Left kidney (tissue), 8 donors: ENCODE results near the gene ACP7. TPM values are rescaled to one million over a fixed set of nuclear protein-coding genes. Genes with fewer than 3 reads are reported as not detected.
"Not testable (repeated sequence)": the region's sequence is repeated elsewhere in the genome, so short reads cannot be mapped to it uniquely, and the experiment has no call there.

Experiments used
- DNase-seq: peaks from one replicate; pipeline ENCODE4 v3.0.0-alpha.2; 2013
- long read RNA-seq, 8 donors: transcript quantifications; one replicate each; lab custom pipeline, GENCODE V29; 2026
- polyA plus RNA-seq: library from polyadenylated mRNA; unstranded; fragments of 120-200 nt; gene quantifications from one replicate; pipeline ENCODE4 v1.2.1, GENCODE V29; 2013; ENCODE audit not compliant: insufficient read length

Gene ACP7, protein sequence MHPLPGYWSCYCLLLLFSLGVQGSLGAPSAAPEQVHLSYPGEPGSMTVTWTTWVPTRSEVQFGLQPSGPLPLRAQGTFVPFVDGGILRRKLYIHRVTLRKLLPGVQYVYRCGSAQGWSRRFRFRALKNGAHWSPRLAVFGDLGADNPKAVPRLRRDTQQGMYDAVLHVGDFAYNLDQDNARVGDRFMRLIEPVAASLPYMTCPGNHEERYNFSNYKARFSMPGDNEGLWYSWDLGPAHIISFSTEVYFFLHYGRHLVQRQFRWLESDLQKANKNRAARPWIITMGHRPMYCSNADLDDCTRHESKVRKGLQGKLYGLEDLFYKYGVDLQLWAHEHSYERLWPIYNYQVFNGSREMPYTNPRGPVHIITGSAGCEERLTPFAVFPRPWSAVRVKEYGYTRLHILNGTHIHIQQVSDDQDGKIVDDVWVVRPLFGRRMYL
- 0.78 TPM for polyA plus RNA-seq
- long read RNA-seq, donor 1 = 0 reads
- long read RNA-seq, donor 2 = 0 reads
- long read RNA-seq, donor 3 = 0 reads
- long read RNA-seq, donor 4 = 0 reads
- long read RNA-seq, donor 5 = 0 reads
- long read RNA-seq, donor 6 = 0 reads
- long read RNA-seq, donor 7 = 0 reads
- long read RNA-seq, donor 8 = 0 reads

DNA sequence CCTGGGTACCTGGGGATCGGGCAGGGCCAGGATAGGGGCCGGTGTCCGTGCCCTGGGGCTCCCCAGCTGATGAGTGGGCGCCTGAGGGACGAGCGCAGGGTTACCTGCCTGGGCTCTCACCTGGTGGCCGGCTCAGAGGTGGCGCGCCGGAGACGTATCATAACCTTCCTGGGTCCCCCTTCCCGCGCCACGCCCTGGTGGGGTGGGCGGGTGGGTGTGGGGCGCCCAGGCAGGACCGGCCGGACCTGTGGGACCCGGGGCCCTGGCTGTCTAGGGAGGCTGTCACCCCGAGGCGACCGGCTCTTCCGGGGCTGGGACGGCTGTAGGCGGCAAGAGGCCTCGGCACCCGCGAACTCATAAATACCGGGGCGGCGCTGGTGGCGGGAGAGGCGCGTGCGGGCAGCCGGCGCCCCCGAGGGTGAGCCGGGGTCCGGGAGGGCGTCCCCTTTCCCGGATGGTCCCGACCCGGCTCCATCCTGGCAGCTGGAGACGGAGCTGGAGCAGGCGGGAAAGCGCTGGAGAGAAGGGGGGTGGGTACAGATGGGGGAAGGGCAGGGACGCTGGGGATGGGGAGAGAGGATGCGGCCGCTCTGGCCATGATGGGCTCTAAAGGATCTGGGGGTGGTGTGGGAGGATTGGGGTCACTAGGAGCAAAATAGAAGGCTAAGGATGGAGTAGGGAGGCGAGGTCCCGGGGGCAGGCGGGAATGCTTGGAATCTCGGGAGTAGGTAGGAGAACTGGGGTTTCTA is at the start of gene ACP7:
Gene ACP7 (plus strand): TSS at position 386 of the 749 bp plus-strand sequence. CDS start 902 bp downstream, outside the sequence.
- DNase-seq = no peak

DNA sequence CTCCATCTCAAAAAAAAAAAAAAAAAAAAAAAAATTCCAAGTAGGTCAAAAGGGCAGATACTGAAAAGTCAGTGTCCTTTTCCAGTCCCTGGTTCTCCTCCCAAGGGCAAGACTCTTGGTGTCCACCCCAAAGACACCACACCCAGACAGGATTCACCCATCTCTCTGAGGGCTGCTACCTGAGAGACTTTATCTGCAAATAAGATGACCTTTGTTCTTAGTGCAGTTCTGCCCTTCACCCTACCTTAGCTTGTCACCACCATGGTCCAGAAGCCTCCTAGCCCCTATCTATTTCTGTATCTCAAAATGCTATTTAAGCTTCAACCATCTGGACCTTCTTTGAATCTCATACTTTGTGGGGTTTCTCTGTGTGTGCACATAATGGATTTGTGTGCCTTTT is 47.6 kb upstream of the ACP7 start:
- DNase-seq = no peak

DNA sequence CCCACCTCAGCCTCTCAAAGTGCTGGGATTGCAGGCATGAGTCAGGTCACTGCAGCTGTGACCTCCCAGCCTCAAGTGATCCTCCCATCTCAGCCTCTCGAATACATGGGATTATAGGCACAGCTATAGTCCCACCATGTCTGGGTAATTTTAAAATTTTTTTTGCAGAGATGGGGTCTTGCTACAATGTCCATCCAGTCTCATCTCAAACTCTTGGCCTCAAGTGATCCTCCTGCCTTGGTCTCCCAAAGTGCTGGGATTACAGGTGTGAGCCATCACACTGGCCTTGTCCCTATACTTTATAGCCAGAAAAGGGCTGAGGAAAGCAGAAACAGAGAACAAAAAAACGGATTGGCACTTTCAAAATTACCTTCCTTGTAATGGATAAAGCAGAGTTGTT is 47.0 kb upstream of the ACP7 start:
- no peak for DNase-seq

GRCh38 chr19:39038098-39038497 is 46.1 kb upstream of the ACP7 start:
- DNase-seq = peak; percentile 78

DNA sequence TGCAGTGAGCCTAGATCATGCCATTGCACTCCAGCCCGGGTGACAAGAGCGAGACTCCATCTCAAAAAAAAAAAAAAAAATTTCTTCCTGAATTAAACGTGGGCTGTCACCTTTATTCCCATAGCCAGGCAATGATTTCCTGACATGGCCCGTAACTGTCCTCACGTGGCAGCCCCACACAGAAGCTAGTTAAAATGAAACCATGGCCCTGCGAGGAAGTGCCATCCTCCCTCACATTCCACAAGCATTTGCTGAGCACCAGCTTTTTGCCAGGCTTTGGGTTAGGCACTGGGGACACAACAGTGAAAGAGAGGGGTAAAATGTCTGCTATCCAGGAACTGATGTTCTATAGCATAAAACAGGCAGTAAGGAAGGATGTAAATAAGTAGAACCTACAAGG is 38.7 kb upstream of the ACP7 start:
- no peak for DNase-seq

- DNase-seq = no peak
Measured at GRCh38 chr19:39046037-39046821, 37.9 kb upstream of the ACP7 start.

DNA sequence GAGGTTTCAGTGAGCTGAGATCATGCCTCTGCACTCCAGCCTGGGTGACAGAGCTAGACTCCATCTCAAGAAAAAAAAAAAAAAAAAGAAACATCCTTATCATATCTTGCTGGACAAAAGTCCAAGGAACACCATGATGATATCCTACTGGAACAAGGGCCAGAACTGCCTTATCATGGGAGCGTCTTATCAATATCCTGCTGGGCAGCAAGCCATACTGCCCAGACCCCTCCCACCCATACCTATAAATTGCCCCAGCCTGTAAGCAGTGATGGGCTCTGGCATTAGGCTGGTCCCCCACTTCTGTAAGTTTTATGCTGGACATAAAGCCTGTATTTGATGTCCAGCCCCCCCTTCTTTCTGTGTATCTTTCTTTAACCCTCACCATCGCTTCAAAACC is 37.1 kb upstream of the ACP7 start:
- DNase-seq = no peak

DNA sequence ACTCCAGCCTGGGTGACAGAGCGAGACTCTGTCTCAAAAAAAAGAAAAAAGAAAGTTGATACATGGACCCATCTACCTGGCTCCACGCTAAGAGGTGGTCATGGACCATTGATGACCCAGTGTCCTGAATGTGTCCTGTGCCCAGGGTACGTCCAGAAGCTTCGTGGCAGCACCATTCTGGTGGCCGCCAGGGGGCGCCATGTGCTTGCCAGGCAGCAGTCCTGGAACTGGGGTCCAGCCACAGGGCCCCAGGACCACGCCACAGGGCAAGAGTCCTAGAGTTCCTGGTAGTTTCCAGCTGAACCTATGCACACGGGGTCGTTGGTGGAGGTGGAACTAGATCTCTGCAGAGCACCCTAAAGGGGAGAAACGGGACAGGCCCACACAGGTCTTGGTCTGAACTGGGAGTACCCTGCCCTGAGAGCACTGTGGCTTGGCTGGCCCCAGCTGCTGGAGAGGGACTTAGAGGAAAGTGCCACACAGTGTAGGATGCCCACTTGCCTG is 31.9 kb upstream of the ACP7 start:
- DNase-seq = no peak

DNA sequence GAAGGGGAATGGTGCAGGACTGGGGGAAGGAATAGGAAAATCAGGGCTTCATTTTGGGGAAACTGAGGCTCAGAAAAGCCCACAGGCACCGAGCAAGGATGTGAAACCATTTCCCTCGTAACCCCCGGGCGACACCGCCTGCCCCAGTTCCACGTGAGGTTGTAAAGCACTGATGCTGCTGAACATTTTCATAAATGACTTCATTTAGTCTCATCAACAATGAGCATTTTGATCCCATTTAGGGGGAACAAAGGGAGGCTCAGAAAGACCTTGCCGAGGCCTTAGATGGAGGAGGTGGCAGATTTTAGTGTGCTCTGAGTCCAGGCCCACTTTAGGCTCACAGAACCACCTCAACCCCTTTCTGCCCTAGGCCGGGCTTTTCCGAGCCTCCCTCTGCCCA is 31.3 kb upstream of the ACP7 start:
- DNase-seq = no peak

DNA sequence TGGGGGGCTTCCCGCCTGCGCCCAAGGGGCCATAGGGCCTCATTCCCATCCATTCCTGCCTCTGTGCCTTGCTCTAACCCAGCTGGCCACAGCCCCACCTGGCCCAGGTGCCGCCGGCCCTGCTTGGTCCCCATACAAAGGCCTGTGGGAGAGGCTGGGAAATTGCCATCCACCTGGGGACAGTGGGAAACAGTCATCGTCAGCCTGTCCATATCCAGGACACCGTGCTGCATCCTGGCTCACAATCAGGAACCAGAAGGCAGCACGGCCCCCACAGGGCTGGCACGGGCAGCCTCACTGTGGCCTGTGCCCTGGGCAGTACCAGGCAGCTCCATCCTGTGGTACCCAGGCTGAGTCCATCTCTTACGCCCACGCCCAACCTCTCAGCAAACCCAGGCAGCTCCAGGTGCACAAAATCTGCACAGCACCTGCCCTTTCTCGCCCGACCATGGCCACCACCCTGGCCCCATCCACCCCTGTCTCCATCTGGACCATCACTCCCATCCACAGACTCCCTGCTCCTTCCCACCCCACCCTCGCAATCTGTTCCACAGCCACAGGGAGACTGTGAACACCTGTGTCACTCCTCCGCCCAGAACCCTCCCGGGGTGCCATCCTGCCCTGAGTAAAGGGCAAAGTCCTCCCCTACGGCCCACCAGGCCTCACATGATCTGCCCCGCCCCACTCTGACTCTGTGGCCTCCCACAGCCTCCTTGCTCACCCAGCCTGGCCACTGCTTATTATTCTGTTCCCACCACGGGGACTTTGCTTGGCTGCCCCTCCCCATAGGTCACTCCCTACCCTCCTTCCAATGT is 30.7 kb upstream of the ACP7 start:
- DNase-seq = no peak

GRCh38 chr19:39054091-39054470 is 30.1 kb upstream of the ACP7 start:
- DNase-seq = no peak

GRCh38 chr19:39057615-39058014 is 26.6 kb upstream of the ACP7 start:
- DNase-seq = no peak

GRCh38 chr19:39059302-39059701 is 24.9 kb upstream of the ACP7 start:
- DNase-seq = no peak

GRCh38 chr19:39060171-39060570 is 24.0 kb upstream of the ACP7 start:
- DNase-seq = no peak

DNA sequence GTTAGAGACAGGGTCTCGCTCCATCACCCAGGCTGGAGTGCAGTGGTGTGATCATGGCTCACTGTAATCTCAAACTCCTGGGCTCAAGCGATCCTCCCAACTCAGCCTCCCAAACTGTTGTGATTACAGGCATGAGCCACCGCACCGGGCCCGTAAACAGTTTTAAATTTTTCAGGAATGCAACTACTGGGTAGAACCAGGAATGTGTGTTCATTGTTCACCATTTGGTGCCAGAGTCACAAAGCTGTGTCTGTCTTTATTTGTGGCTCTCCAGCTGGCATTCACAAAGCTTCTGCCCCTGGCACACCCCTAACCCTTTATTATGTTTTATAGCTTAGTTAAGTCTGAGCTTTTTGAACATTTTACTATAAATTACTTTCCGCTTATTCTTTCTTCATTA is 19.8 kb upstream of the ACP7 start:
- no peak for DNase-seq

- no peak for DNase-seq
Measured at GRCh38 chr19:39065928-39066327, 18.2 kb upstream of the ACP7 start.

GRCh38 chr19:39067104-39067503 is 17.1 kb upstream of the ACP7 start:
- no peak for DNase-seq

- not testable (repeated sequence) for DNase-seq
Measured at GRCh38 chr19:39068259-39068658, 15.9 kb upstream of the ACP7 start.

- no peak for DNase-seq
Measured at GRCh38 chr19:39070888-39071287, 13.3 kb upstream of the ACP7 start.

- no peak for DNase-seq
Measured at GRCh38 chr19:39074205-39074692, 9.9 kb upstream of the ACP7 start.

GRCh38 chr19:39074942-39075341 is 9.2 kb upstream of the ACP7 start:
- no peak for DNase-seq
